CD4-positive, alpha-beta T cell treated with Interleukin-15 for 4 hours (primary cell): ENCODE measurements around the gene KRT37.
"Not testable (repeated sequence)": the region's sequence is repeated elsewhere in the genome, so short reads cannot be mapped to it uniquely, and the experiment has no call there.

Experiments used
- DNase-seq: peaks from one replicate; pipeline ENCODE4 v3.0.0-alpha.2; 2020; ENCODE audit warnings: low spot score

Gene KRT37

DNA sequence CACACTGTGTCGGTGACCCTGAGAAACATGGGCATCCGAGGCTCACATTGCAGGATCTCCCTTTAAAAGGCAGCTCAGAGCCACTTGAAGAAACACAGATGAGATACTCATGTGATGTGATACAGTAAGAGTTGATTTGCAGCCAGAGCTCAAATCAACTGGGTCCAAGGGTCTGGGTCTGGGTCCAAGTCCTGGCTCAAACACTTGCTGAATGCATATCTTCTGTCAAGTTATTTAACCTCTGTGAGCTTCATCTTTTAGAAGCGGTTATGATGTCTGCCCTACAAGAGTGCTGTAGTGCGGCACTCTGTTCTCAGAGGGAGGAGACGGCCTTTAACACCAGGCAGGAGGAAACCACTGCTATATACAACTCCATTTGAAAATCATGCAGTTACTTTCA, 10.0 kb upstream of the KRT37 start:
- no peak for DNase-seq

DNA sequence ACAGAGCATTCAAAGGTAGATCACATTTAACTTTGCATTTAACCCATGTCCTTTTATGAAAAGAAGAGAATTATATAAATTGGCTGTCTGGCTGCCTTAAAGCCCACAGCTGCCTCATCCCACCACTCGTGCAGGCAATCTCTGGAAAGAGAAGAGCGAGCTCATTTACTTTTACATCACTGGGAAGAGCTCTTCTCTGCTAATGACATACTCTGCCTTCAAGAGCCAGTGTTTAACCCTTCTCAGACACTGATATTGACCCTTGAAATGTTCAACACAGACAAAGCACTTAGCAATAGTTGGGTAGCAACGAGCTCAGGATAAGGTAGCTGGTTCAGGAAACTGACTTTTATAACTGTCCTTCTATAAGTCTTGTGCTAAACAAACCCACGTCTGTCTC, 9.6 kb upstream of the KRT37 start:
- DNase-seq = no peak

DNA sequence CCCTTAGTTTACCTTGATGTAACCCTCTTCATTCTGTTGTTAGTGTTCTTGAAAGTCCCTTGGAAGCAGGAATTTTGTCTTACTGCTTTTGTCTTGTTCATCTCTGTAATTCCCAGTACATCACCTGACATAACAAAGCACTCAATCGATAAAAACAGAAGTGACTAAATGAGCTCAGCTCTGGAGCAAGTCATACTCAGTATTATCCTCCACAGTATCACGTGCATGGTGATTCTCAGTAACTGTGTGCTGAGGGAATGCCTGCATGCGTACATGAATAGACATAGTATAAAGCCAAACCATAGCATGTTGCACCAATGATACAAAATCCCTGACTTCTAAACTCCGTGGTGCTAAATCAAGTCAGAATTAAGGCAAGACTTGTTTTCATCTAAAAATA, 9.2 kb upstream of the KRT37 start:
- DNase-seq = no peak

DNA sequence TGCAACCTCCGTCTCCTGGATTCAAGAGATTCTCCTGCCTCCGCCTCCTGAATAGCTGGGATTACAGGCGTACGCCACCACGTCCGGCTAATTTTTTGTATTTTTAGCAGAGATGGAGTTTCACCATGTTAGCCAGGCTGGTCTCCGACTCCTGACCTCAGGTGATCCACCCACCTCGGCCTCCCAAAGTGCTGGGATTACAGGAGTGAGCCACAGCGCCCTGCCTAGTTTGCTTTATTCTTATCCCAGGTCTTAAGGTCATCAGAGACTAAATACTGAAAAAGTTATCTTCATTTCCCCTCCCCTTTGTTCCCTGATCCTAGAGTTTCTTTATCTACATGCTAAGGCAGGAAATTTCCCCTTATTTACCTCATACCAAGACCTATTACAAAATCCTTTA, 6.0 kb upstream of the KRT37 start:
- not testable (repeated sequence) for DNase-seq

DNA sequence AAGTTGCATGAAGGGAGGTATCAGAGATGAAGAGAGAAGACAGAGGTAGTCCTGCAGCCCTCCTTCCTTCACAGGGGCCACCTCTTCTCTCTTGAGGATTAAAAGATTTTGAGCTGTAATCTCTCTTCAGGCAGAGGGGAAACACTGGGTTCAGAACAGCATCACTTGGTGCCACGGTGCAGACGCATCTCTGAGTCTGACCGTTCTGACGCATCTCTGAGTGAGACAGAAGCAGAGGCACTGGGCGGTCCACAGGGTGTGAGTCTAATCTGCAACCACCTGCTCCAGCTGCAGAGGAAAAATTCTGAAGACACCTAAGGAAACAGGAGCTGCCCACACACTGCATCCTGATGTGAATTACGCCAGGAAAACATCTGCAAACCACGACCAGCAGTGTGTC, 5.3 kb upstream of the KRT37 start:
- DNase-seq = no peak

DNA sequence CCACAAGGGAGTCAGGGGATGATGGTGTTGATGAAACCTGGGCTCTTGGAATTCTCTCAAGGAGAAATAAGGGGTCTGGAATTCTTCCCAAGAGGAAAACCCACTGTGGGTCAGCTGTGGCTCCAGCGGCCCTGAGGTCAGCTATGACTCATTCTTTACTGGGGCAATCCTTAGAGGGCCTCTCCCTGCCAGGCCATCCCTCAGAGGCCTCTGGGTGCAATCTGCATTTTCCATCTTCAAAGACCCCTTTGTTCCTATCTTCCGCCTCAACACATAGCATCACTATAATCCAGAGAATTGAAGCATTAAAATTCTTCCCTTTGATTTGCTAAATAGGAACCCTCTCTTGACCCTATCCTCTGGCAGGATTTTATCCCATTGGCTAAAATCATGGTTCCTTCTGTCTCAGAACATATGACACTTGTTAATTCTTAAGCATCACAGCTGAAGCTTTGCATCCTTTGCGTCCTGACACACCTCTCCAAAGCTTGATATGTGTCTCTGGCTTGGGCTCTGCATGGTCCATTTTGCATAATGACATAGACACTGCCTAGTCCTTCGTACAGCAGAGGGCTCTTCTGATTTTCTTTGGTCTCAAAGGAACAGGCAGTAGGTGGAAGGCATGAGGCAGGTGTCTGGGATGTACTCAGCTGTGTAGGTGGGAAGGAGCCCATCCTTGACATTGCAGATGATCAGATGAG, 4.4 kb upstream of the KRT37 start:
- DNase-seq = no peak

DNA sequence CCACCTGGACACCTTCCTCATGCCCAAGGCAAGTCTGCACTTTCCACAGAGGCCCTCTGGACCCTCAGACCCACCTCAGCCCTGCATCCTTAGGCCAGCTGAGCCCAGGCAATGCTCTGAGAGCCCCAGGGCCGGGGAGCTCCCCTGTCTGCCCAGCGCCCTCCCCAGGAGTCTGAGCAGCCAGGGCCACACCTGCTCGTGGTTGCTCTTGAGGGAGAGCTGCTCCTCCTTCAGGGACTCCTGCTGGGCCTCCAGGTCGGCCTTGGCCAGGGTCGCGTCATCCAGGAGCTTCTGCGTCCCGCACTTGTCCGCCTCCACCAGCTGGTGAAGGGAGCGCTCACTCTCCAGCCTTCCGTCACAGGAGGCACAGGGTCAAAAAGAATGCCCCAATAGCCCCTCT, 1.8 kb downstream of the KRT37 start:
- not testable (repeated sequence) for DNase-seq

DNA sequence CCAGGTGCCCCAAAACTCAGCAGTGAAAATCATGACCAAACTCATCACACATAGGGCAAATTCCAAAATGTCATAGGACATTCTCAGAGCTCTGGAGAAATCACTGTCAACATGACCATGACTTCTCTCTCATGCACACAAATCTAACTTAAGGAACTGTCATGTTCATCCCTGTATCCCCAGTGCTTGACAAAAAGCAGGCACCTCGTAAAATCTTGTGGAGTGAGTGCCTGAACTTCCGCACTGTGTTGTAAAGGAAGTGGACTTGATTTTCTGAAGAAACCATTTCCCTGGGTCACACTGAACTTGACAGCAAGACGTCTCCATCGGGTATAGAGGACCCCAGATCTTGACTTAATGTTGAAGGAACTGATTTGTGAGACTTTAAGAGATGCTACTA, 2.8 kb downstream of the KRT37 start:
- no peak for DNase-seq

DNA sequence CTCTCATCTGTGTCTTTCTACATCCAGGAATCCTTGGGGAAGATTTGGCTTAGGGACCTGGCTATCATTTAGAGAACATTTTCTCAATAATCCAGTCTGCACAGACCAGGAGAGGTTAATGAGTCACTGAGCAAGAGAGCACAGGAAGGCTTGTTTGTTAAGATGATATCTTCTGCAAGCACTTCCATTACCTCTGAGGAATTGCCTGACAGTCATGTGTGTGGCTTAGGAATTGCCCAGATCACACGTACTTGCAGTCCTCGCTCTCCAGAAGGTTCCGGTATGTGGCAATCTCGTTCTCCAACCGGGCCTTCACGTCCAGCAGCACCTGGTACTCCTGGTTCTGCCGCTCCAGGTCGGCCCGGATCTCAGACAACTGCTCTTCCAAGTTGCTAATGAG, 3.3 kb downstream of the KRT37 start:
- no peak for DNase-seq

DNA sequence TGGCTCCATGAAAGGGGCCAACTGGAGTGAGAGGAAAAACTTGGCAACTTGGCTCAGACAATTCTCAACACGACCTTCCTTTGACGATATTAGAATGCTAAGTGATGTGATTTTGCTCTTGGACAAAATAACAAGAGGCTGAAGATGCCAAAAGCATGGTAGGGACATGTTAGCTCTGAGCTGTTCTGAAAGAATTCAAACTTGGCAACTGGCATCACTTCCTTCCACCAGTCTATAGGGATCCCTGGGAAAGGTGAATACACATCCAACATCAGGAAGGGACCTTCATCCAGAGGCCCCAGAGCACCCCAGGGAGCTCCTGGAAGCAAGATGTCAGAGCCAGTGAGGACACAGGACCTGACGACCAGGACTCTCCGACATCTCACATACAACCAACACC, 4.3 kb downstream of the KRT37 start:
- no peak for DNase-seq

DNA sequence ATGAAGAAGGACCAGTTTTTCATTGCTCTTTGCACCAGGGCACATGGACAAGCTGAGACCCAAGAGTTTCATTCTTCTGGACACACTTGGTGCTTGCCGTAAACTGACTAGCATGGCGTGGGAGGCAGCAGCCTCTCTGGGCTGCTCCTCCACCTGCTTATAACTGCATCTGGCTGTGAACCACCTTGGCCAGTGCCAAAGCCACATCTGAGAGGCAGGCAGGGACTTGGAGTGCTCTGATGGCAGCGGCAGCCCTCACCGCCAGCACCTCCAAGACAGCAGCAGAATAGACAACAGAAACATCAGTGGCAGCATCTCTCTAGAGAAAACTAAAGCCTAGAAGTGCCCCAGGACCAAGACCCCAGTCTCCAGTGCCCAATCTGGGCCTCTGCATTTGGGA, 4.7 kb downstream of the KRT37 start:
- no peak for DNase-seq

DNA sequence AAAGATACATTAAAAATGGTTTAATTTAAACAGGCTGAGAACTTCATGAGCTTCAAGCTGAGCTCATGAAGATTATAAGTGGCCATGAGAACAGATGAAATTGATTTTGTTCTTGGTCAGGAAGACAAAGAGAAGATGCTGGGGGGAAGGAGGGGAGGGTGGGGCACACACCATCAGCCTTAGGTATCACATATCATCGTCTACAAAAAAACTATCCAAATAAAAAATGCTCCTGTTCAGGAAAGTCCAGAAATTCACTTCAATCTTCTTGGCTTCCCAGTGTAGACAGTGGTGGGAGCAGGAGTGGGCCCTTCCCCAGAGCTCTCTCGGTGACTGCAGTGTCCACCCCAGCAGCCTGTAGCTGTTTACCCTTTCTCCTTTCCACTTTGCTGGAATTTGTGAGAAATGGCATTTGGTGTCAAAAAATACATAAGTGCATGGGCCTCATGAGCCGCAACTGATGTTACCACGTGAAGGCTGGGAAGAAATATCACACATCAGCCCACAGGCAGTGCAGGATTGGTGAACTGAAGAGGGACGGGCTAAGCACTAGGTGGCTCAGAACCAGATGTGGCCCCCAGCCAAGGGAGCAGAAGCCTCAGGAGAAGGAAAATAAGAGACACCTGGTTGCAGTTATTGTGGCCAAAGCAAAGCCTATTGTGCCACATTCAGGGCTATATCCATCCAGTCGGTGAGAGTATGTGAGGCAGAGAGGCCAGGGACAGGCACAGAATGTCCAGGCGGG, 6.1 kb downstream of the KRT37 start:
- DNase-seq = no peak

DNA sequence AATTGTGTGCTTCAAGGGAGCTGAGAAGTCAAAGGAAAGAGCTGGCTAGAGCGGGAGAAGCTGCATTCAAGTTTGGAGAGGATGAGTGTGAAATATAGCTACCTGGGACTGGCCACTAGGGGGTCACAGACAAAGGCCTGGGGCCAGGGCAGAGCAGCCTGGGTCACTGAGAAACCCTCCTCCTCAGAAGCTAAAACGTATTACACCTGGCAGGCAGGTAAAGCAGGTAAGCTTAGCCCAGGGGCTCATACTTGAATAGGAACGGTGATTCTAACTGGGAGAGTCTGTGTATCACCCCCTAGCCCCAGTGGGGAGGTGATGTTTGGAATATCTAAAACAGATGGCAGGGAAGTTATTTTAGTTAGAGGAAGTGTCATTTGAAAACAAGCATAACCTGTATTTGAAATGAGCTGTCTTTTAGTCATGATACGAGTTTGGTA, 6.8 kb downstream of the KRT37 start:
- no peak for DNase-seq

DNA sequence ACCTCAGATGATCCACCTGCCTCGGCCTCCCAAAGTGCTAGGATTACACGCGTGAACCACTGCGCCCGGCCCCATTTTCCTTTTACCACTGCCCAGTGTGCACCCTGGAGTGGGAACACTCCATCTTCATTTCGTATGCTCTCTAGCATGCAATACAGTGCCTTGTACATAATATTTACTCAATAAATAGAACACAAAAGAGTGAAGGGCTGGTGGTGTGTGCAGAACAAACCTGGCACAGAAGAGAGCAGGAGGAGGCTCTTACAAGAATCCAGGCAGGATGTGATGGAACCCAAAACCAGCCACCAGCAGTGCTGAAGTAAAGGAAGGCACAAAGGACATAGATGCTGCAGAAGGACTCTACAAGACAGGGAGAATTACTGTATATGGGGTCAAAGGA, 7.3 kb downstream of the KRT37 start:
- no peak for DNase-seq

DNA sequence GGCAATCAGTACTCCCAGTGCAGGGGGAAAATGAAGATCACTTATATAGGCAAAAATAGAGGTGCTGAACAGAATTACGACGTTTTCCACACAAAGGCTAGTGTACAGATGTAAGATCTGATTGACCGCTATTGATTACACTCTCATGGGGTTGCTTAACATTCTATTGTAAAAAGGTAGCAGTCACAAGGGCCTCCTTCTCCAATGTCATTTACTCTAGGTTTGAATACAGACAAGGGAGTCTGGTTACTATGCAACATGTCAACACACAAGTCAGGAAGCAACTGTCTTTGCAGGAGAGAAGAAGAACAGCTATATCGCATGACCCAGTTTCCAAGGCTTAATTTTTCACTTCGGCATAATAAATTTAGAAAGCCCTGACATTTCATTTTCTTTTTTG, 7.9 kb downstream of the KRT37 start:
- no peak for DNase-seq

DNA sequence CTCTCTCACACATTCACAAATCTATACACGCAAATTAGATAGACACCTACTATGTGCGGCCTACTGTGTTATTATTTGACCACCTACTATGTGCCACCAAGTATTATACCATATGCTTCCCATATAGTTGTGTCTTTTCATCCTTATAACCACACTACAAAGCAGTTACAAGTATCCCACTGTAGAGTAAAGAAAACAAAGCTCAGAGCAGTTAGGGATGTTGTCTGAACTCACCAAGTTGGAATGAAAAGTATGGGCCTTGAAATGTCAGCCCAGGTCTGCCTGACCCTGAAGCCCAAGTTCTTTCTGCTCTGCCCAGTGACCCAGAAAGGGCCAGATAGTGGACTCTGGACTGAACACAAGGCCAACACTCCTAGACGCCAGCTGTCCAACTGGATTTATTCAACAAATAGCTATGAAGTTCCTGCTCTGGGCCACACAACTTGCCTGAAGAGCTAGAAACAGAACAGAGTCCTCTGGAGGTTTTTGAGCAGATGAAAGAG, 8.5 kb downstream of the KRT37 start:
- no peak for DNase-seq

DNA sequence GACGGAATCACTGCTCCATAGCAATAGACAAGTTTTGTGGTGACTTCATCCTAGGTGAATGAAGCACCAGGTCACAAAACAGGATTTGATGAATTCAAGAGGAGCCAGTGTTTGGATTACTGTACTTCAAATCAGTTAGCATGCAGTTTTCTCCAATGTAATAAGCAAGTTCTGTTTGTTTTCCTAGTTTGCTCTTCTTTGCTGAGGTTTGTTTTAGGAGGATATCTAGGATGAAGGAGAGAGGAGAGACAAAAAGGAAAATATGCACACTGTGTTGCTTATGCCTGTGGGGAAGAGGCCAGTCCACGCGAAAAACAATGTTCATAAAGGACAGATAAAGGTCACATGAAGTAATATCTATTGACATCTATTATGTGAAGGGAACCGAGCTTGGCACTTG, 9.0 kb downstream of the KRT37 start:
- DNase-seq = no peak

DNA sequence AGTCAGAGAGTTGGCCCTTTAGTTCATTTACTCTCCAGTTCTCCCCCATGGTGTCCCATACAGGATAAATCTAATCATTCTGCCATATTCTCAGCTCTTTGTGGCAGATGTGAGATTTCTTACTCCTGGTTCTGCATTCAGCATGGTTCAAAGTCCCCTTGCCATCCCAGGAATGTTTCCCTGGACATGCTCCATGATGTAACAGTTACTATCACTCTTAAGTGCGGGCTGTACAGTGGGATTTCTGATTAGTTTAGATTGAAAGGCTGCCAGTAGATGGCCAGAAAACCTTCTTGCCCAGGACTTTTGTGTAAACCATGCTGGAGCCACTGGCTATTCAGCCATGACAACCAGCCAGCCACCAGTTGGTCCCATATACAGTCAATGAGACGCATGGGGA, 10.4 kb downstream of the KRT37 start:
- DNase-seq = no peak

DNA sequence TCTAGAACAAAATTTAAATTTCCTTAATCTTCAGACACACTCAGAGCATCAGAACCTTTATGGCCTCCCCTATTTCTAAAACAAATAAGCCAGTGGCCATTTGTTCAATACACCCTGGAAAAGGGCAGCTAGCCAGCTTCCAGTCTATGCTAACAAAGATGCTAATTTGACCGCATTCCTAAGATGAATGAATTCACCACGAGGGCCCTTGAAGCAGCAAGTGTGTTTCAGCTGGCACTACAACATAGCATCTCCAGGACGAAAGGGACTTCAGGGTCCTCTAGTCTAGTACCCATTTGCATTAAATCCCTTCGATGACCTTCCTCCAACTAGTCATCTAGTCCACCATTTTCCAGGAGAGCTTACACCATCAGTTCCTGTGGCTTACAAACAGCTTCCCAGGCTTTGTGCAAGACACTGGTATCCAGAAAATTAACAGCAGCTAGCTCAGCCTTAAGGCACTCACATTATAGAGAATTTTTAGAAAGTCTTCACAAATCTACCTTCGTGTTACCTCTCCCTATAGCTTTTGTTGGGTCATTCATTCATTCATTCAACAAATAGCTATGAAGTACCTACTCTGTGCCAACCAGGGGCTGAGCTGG, 10.9 kb downstream of the KRT37 start:
- DNase-seq = no peak

DNA sequence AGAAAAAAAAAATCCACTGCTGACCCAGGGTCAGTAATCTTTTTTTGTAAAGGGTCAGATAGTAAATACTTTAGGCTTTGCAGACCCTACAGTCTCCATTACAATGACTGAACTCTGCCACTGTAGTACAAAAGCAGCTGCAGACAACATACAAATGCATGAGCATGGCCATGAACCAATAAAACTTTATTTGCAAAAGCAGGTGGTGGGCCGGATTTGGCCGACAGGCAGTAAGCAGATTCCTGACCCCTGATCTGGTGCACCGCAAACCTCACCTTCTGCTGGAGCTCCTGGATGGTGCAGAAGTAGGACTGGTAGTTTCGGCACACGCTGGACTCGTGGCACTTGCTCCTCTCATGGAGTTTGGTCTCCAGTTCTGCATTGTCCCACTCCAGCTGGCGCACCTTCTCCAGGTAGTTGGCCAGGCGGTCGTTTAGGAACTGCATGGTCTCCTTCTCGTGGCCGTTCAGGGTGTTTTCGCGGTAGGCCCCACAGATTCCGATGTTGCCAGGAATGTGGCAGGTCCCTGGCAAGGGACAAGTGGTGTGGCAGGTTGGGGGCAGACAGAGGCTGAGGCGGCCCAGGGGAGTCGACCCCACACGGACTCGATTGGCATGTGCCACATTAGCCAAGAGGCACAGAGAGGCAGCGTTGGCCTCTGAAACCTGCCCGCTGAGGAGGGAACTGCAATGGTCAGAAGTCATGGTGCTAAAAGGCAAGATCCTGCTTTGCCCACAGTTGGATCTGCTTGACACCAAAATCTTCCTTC, 13.1 kb downstream of the KRT37 start:
- DNase-seq = no peak

DNA sequence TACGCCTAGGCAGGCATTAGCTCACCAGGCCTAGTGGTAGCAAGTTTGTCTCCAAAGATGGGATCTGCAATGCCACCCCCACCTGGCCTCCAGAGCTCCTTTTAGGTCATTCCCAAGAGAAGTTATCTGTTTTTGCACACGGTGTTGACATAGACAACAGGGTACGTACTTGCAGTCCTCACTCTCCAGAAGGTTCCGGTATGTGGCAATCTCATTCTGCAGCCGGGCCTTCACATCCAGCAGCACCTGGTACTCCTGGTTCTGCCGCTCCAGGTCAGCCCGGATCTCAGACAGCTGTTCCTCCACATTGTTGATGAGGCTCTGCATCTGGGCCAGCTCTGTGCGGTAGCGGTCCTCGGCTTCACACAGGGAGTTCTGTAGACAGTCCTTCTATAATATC, 17.2 kb downstream of the KRT37 start:
- no peak for DNase-seq

DNA sequence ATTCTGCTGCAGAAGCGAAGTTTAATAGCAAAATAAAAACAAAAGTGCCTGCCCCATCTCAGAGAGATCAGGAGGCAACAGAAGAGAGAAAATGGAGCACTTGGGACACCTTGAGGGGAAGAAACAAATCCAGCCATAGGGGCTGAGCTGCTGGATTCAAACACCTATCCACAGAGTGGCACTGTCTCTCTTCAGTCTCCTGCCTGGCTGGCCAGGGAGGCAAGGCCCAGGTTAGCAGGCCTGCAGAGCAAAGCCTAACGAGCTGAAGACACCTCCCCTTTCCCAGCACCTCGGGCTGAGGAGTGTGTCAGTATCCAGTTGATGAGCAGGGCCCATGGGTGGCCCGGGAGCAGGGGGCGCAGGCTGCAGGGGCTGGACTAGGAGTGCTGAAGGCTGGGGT, 18.2 kb downstream of the KRT37 start:
- DNase-seq = no peak
